Lung microvascular endothelial cell (primary cell): ENCODE measurements around the gene SLC34A1. TPM values are rescaled to one million over a fixed set of nuclear protein-coding genes. Genes with fewer than 3 reads are reported as not detected.

Experiments used
- DNase-seq, 2 donors: peaks; one replicate each; pipeline versions ENCODE4 v3.0.0 to v3.0.0-alpha.2; 2010; ENCODE audit warnings: low read depth in 2 of 2
- total RNA-seq: library from RNA; depleted of rRNA; stranded (reverse); fragments of >200 nt; gene quantifications from 2 replicates; pipeline ENCODE4 v1.2.1, GENCODE V29; 2014

SLC34A1 gene
- total RNA-seq, 1 donor from 2014 or later = not detected

DNA sequence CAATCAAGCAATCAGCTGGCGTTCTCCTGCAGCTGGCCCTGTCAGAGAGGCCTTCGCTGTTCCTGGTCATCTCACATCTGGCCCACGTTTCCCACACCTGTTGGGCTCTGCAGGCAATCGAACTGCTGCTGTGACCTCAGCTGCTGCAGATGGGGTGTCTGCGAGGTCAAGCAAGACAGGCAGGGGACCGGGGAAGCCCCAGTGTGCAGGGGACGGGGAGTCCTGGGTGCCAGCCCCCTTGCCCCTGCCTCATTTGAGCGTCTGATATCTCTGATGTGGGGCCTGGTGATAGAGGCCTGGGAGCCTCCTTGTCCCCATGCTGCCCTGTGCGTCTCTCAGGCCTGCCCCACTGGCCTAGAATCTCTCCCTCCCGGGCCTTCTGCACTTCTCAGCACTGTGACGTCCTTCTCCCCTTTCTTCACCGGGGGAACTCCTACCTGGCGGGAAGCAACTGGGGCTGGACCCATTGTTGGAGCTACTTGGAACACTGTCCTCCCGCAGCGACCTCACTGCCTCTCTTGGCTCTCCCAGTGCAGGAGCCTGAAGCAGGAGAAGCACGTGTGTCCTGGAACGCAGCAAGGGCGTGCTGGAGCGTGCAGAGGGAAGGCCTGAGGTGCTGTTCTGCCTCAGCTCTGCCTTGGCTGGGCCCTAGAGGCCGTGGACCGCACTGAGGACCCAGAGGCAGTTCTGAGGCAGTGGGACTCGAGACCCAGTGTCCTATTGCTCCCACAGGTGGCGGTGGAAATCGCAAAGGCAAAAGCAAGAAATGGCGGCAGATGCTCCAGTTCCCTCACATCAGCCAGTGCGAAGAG is 46.1 kb downstream of the SLC34A1 start:
- DNase-seq = no peak

DNA sequence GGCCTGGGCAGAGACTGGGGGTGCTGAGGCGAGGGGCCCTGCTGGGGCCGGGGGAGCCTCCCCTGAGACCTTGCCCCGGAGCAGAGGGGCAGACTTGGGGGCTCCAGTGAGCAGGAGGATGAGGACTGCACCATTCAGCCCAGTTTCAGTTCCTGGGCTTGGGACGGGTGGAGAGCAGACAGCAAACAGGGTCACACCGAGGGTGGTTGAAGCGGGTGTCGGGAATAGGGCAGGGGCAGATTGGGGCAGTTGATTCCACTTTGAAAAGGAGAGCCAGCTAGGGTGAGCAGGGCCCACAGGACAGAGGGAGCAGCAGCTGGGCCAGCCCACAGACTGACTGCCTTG is 46.7 kb downstream of the SLC34A1 start:
- no peak for DNase-seq

DNA sequence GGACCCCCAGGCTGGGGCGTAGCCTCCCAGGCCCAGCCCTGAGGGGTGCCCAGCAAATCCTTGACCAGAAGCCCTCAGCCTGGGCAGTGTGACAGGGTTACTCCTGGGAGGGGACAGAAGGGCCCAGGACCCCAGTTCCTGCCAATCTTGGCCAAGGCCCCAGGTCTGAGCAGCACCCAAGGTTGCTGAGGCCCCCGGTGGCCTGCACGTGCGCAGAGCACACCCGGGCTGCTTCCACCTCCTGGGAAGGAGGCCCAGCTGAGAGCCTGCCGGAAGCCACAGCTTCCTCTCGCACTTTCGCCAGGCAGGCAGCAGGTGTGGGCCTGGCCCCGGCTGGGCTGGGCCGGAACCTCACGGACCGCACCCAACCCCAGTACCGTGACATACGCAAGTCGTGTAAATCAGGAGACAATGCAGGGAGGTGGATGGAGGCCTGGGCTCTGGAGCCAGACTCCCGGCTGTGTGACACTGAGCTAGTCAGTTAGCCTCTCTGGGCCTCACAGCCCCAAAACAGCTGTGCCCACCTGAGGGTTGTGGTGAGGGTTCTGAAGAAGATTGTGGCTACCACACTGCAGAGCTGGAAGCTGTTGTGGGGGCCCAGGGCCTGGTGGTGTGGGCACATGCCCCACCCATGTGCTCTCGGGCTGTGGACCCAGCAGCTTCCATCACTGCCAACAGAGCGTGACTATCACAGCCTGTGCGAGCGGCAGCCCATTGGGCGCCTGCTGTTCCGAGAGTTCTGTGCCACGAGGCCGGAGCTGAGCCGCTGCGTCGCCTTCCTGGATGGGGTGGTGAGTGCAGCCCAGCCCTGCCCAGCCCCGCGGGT is 47.3 kb downstream of the SLC34A1 start:
- DNase-seq = peak in 1 of 2 donors; percentile 55

DNA sequence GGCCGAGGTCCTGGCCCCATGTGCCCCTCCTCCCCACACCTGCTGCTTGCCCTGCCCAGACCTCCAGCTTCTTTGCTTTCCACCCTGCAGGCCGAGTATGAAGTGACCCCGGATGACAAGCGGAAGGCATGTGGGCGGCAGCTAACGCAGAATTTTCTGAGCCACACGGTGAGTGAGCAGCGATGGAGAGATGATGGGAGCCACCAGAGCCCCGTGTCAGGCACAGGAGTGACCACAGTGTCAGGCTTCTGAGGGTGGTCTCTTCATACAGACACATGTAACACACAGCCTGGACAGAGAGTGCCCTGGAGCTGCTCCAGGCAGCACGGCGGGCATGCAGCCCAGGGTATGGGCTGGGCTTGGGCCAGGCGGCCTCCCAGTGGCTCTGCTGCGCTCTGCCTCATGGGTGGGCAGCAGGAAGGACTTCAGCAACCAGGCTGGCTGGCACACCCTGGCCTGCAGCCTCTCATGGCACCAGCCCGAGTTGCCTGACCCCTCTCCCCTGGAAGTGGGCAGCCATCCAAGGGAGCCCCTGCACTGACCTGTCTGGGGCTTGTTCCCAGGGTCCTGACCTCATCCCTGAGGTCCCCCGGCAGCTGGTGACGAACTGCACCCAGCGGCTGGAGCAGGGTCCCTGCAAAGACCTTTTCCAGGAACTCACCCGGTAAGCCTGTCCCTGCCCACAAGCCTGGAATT is 48.1 kb downstream of the SLC34A1 start:
- no peak for DNase-seq

DNA sequence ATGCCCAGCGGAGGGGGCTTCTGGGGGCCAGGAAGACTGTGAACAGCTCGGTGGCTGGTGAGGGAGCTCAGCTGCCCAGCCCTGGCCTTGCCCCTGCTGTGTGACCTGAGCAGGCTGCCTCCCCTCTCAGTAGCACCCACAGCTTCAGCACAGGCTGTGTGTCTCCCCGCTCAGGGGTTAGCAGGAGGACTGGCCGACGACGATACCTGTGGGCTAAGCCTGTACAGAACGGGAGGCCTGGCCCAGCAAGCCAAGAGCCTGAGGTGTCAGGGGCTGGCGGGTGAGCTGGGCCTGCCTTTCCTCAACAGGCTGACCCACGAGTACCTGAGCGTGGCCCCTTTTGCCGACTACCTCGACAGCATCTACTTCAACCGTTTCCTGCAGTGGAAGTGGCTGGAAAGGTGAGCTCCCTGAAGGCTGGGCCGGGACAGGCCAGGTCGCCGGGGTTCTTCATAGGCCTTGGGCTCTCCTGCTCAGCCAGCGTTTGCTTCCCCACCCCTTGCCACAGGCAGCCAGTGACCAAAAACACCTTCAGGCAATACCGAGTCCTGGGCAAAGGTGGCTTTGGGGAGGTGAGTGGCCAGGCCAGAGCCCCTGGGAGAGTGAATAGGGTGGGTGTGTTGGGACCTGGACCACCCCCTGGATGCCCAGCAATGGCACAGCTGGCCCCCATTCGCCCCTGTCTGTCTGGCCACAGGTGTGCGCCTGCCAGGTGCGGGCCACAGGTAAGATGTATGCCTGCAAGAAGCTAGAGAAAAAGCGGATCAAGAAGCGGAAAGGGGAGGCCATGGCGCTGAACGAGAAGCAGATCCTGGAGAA is 48.8 kb downstream of the SLC34A1 start:
- no peak for DNase-seq

DNA sequence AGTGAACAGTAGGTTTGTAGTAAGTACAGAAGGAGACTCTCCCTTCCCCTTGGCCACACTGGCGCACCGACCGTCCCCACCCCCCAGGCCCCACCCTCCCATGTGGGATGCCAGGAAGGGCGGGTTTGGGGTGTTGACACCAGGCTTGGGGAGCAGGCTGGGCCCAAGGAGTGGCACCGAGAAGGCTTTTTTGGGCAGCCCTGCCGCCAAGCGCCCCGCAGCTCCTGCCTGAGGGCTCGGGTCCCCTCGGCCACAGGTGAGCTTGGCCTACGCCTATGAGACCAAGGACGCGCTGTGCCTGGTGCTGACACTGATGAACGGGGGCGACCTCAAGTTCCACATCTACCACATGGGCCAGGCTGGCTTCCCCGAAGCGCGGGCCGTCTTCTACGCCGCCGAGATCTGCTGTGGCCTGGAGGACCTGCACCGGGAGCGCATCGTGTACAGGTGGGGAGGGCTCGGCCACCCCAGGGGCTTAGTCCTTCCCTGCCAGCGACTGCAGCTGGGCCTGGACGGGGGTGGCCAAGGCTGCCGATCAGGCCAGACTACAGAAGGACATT is 49.5 kb downstream of the SLC34A1 start:
- no peak for DNase-seq

DNA sequence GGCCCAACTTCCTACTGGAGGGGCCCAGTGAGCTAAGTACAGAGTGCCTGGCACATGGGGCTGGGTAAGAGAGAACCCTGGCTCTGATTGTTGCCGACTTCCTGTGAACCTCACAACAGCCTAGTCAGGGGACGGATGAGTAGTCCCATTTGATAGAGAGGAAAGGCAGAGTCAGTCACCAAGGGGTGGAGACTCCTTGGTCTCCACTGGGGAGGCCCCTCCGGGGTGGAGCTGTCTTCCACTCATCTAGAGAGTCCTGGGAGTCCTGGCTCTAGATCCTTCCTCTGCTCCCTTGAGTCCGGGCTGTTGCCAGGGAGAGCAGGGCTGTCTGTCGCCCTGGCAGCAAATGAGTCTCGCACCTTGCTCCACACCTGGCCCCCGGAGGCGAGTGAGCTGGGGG is 50.2 kb downstream of the SLC34A1 start:
- peak in 1 of 2 donors; percentile 66 for DNase-seq

DNA sequence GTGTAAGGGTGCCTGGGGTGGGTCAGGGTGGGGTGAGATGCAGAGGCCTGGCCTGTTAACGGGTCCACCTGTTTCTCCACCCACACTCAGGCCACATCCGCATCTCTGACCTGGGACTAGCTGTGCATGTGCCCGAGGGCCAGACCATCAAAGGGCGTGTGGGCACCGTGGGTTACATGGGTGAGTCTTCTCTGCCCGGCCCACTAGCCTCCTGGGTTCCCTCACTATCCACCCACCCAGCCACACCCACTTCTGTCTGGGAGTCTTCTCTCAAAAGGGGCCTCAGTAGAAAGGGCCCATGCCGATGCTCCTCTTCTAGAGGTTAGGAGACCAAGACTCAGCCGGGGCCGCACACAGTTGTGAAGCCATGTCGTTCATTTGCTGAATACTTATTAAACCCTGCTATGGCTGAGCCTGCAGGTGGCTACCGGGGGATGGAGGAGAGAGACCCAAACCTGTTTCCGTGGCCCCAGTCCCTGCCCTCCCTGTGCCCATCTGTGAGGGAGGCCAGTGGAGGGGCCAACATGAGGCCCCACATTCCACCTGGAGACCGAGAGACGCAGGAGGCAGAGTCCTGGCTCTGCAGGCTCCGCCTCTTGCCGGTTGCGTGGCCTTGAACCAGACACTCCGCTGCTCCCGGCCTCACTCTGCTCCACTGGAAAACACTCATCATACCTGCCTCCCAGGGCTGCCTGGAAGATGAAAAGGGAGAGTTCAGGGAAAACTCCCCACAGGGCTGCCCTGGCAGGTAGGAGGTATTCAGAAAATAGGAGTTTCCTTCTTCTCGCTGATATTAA is 50.9 kb downstream of the SLC34A1 start:
- DNase-seq = no peak

DNA sequence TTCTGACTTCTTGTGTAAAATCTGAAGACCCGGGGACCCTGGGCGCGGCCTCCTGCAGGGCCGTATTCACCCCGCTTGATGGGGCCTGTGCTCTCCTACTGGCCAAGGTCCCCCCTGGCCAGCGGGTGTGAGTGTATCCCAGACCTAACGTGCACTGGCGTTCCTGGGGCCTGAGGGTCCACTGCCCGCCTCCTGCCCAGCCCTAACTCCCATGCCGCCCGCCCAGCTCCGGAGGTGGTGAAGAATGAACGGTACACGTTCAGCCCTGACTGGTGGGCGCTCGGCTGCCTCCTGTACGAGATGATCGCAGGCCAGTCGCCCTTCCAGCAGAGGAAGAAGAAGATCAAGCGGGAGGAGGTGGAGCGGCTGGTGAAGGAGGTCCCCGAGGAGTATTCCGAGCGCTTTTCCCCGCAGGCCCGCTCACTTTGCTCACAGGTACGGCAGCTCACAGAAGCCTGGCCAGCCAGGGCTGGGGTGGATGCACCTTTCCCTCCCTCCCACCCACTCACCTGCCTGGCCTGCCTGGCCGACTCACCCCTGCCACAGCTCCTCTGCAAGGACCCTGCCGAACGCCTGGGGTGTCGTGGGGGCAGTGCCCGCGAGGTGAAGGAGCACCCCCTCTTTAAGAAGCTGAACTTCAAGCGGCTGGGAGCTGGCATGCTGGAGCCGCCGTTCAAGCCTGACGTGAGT is 51.8 kb downstream of the SLC34A1 start:
- no peak for DNase-seq

DNA sequence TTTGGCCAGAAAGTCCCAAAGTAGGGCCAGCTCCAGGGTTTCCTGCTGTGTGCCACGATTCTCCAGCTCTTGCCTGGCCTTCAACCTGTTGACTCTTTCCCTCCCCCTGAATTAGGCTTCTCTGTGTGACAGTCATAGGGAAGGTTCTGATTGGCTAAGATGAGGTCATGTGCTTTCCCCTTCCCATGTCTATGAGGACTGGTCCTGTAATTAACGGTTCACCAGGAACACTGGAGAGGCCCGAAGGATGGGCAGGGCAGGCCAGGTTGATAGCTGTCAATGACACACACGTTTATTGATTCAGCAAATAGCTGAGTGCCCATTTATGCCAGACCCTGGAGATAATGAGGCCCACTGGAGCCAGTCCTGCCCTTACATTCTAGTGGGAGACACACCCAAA is 53.4 kb downstream of the SLC34A1 start:
- DNase-seq = no peak

DNA sequence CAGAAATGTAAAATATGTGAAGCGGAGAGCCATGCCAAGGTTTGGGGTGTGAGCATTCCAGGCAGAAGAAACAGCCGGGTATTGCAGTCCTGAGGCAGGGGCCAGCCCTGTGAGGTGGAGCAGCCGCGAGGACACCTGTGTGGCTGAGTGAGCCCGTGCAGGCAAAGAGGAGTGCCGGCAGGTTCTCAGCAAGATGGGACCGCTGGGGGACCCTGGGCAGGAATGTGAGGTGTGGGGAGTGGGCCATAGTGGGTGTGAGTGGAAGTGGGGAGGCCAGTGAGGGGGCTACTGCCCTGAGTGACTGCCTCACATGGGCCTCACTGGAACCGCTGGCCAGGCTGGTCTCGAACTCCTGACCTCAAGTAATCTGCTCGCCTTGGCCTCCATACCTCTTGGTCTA is 54.2 kb downstream of the SLC34A1 start:
- no peak for DNase-seq

DNA sequence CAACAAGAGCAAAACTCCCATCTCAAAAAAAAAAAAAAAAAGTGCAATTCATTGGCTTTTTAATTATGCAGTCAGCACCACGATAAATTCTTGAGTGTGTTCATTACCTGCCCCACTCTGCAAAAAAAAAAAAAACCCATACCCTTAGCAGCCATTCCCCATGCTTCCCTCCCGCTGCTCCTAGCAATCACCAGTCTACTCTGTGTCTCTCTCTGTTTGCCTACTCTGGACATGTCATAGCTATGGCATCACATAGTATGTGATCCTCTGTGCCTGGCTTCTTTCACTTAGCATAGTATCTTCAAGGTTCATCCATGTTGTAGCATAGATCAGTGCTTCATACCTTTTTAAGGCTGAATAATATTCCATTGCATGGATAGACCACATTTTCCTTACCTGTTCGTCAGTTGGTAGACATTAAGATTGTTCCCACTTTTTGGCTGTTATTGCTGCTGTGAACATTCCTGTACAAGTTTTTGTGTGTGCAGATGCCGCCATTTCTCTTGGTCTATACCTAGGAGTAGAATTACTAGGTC is 55.4 kb downstream of the SLC34A1 start:
- DNase-seq = no peak

DNA sequence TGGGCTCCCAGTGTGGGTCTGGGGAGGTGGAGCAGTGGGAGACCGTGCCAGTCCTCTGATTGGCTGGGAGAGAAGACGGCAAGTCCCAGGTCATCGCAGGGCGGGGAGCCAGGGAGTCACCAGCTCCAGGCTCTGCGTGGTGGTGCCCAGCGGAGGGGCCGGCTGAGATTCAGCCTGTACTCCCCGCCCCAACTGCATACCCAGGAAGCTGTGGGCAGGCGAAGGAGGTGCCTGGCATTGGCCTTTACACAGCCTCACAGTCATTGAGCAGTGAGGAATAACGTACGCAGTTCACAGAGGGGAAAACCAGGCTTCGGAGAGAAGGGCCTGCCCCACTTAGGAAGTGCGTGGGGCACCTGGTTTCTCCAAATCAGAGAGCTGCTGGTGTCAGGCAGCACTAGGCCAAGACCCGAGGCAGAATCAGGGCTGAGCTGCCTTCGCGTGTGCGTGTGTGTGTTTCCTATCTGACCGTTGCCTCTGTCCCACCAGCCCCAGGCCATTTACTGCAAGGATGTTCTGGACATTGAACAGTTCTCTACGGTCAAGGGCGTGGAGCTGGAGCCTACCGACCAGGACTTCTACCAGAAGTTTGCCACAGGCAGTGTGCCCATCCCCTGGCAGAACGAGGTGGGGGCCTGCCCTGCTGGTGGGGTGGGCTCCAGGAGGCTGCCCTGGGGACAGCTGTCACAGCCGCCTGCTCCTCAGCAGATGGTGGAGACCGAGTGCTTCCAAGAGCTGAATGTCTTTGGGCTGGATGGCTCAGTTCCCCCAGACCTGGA is 56.2 kb downstream of the SLC34A1 start:
- no peak for DNase-seq

DNA sequence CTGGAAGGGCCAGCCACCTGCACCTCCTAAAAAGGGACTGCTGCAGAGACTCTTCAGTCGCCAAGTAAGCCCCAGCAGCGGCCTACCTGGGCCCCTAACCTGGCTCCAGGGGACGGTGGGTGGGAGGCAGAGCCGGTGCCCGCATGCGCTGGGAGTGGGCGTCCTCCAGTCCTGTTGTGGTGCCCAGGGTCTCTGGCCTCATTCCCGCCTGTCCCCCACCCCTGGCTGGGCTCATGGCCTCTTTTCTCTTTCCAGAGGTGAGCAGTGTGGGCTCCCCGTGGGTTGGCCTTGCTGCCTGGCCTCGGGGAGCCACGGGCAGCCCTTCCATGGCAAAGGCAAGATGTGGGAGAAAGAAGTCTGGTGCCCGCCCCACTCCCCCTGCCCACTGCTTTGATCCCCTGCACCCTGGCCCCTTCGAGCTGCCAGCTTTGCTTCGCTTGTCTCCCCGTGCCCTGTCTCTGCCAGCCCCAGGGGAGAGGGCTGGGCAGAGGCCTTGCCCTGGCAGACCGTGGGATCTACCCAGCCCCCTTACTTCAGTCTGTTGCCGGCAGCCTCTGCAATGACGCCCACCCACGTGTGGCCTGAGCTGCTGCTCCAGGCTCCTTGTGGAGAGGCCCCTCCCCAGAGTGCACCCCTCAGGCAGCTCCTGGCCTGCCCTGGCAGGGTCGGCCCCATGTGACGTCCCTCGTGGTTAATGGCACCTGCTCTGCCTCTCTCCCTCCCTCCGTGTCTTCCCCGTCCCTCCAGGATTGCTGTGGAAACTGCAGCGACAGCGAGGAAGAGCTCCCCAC is 57.0 kb downstream of the SLC34A1 start:
- DNase-seq = no peak

DNA sequence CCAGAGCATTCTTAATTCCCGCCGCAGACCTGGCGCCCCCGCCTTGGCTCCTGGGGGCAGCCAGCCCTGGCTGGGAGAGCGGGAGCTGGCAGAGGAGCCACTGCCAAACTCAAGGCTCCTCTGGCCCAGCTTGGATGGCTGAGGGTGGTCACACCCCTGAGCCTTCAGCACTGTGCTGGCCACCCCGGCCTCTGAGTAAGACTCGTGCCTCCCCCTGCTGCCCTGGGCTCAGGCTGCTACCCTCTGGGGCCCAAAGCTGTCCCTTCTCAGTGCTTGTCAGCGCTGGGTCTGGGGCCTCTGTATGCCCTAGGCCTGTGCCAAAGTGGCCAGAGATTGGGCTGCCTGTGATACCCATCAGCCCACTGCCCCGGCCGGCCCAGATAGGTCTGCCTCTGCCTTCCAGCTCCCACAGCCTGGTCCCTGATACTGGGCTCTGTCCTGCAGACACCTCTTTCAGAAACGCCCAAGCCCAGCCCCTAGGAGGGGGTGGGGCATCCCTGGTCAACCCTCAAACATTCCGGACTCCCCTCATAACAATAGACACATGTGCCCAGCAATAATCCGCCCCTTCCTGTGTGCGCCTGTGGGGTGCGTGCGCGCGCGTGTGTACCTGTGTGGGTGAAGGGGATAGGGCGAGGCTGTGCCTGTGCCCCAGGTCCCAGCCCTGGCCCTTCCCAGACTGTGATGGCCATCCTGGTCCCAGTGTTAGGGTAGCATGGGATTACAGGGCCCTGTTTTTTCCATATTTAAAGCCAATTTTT is 58.0 kb downstream of the SLC34A1 start:
- DNase-seq = no peak

DNA sequence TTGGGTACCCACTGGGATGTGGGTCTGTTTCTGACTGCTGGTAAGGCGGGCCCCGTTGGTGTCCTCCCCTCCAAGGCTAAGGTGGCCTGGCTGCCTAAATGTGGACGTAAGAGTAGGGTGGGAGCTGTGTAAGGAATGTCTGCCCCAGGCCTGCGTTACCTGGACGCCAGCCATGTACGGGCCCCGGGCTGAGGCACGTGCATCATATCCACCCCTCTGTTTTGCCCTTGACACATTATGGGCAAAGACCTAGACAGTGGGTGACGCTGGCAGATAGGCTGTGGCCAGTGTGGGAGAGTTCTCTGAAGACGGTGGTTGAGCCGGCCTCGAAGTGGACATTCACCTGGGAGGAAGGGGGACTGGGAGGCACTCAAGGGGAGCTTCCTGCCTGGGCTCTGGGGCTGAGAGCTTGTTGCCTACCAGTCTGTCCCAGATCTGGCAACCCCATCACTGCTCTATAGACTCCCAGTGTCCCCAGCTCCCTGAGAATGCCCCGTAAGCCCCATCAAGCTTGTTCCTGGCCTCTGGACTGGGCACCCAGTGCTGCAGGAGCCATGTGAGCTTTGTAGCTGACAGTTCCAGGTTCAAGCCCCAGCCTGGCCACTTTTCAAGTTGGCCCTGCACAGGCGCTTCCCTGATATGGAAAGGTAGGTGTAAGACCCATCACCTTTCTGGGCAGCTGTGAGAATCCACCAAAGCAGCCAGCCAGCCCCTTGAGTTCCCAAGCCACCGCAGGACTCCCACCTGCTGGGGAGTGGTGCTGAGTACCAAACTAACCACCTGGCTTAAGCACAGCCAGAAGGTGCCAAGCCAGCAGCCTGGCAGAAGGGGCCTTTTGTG is 59.1 kb downstream of the SLC34A1 start:
- DNase-seq = no peak
